Measurements from ENCODE around the gene ANXA6.

ANXA6 gene

DNA sequence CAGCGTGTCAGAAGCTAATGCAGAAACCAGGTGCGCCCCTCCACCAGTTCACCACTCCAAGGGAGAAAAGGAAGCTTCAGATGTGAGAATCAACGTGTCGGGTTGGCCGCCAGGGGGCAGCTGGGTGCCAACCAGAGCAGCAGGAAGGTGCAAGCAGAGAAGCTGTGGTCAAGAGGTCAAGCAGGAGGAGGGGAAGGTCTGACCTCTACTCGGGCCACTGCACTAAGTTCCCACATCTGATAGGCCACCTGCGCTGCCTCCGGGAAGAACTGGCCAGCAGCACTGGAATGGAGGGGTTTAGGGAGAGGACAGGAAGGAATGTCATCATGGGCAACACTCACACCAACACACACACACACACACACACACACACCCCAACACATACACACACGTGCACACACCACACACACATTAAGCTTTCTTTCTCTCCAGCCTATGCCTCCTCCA, 31.4 kb downstream of the ANXA6 start:
- DNase-seq, result peak; percentile 26

DNA sequence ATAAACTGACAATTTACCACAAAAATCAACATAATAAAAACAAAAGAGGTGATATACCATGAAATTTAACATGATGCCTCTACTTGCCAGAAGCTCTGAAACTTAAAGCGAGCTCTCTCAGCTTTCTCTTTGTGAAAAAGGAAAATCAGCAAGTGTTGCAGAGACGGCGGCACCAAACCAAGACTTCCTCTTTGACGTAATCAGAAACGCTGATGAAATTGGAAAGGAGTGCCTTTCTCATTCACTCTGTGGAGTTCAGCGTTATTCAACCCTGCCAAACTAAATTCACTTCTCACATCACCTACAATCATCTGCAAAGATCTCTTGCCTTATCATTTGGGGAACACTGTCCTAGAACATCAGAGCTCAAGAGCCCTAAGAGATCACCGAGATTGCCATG, 32.2 kb downstream of the ANXA6 start:
- DNase-seq, result no peak

DNA sequence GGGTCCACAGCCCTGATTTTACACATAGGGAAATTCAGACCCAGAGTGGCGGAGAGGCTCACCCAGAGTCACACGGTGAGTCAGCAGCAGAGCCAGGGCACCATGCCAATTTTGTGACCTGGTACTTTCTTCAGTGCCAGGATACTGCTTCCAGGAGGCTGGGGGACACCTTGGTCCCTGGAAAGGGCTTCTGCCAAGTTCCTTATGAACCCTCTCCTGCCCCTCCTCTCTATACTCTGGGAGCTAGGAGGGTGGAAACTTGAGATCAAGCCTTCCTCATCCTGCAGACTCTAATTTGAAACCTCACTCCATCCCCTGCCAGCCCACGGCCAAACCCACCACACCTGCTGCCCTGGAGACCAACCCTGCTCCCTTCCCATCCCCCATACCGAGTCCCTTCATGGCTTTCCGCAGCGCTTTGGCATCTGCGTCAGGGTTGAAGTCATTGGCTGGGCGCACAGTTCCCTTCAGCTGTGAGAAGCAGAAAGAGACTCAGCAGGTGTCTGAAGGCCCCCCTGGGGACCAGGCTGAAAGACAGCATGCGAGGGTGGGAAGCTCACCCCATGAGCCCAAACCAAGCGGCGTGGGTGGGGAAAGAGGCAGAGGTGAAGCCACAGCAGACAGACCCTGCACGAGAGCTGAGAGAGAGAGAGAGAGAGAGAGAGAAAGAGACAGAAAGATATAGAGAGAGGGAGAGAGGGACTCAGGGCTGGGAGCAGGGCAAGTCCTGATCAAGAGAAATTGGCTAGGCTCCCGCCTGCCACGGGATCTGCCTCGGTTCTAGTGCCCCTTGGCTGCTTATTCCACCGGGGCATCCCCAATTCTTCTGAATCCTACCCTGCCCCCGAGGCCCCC, 33.5 kb downstream of the ANXA6 start:
- no peak for DNase-seq

DNA sequence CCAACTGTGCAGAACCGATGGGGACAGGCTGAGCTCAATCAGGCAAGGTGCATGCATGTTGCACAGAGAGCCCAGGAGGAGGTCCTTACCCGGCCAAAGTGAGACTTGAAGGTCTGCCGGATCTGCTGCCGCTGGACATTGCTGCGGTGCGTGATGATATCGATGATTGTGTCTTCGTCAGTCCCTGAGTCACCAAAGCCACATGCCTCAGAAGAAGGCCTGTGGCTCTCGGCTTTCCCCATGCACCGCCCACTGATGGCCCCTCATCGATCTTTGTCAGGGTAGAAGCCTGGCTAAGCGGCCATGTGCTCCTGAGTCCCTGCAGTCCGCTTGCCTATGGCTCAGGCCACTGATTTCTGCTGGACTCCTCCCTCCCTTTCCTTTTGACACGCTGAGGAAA, 34.8 kb downstream of the ANXA6 start:
- DNase-seq, result no peak

DNA sequence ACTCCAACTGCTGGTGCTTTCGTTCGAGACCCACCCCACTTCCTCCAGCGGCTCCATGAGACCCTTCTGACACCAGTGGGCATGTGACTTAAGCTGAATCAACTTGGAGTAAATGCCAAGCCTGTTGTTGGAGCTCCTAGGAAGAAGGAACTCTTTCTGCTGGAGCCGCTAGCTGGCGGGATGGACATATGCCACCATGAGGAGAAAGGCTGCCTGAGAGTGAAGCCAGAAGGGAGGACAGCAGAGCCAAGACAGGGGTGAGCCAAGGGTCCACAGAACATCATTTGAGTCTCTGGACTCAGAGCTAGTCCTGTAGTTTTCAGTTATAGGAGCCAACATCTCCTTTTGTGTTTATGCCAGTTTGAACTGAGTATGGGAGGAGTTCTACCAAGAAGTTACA, 35.9 kb downstream of the ANXA6 start:
- no peak for DNase-seq

DNA sequence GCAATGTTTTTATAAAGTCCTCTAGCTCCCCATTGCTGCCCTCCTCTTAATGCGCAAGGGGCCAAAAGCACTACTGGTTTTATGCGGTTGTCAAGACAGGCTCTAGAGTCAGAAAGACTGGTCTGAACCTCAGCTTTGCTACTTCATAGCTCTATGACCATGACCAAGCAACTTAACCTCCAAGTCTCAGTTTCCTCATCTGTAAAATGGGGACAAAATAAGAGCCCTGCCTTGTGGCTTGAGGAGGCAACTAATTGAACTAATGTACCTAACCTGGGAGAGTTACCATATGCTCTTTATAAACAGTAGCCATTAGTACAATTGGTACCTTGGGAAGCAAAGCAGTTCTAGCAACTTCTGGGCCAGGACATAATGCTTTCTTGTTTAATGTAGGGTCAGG, 36.5 kb downstream of the ANXA6 start:
- no peak for DNase-seq

DNA sequence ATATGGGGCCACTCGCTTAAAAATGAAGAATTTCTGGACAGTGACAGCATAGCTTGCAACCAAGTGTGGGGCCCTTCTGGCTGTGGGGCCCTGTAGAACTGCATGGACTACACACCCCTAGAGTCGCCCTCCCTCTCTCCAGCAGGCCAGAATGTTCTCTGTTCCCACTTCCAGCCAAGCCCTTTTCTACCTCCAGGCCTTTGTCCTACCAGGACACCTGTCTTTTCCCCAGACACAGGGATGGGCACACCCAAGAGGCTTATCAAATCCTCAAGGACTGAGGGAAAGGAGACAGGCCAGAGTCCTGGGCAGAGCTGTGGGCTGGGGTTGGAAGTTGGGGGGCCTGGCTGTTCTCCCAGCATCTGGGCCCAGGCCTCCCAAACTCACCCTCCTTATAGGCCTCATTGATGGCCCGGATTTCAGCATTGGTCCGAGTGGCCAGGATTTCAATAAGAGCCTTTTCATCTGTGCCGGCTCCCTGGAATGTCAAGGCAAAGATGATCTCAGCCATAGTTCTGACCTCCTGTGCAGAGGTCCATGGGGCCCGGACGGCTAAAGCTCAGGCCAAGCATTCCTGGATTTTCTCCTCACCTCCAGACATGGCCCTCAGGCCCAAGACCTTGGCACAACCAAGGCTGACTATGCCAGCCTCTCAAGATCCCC, 38.5 kb downstream of the ANXA6 start:
- DNase-seq, result no peak

DNA sequence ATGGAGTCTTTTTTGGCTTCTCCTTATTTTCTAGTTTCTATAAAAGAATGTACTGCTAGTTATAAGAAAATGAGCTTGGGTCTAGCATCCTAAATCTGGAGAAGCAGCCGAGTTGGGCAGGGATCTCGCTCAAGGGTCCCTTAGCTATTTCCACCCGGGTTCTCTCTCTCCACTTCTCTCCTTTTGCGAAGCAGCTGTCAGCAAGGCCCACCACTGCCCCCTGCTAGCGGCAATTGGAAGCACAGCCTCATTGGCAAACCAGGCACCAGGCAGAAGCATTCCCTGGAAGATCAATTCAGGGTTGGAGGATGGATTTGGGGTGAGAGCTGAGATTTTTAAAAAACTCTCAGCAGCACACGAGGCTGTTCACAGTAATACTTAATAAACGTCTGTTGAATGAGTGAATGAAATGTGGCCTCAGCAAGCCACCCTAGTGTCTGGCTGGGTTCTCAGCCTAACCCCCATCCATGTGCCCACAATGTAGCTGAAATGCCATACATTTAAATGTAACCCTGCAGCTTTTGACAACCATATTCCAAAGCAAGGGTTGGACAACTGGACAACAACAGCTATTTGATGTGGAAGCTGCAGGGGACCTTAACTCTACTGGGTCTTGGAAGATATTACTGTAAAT, 42.2 kb downstream of the ANXA6 start:
- peak; percentile 43 for DNase-seq

DNA sequence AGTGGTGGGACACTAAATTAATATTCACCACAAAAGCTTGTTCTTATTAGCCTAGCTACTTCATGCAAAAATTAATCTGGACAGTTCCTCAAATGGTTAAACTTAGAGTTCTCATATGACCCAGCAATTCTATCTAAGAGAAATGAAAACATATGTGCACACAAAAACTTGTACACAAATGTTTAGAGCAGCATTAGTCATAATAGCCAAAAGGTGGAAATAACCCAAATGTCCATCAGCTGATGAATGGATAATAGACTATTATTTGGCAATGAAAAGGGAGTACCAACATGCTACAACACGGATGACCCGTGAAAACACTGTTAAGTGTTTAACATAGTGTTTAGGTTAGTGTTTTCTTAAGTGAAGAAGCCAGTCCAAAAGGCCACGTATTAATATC, 43.9 kb downstream of the ANXA6 start:
- DNase-seq, result no peak

DNA sequence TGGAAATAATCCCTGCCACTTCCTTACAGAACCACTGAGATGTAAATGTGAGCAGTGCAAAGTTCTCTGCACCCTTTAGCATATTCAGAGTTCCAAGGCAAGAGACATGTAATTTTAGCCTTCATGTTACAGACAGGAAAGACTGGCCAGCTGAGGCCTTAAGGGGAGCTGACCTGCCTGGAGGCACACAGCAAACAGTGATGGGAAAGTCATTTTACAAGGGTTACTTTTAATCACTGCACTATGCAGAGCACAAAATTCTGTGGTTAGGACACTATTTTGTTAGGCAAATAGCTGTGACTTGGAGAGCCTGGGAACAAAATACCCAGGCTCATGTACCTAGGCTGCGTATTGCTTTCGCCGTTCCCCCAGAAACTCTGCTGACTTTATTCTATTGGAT, 46.6 kb downstream of the ANXA6 start:
- DNase-seq, result no peak

DNA sequence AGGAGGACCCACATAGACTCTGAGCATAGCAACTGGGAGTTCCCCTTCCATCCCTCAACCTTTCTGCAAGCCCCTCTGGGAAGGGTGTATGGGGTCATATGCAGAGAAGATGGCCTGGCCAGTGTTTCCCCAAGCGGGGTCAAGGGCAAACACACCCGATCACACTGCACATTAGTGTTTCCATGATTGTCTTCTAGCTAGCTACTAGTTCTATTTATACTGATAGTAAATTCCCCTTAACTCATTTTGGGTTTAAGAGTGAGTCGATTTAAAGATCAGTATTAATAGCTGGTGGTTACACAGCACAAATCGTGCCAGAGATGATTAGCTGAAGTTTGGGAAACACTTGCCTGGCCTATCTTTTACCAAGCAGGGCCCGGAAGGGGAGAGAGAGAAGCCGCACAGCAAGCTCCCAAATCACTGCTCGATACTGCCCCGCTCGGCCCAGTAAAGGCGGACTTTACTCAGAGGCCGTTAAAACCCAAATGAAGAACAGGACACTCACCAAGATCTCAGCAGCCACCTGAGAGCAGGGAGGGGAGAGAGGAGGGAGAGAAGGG, 47.4 kb downstream of the ANXA6 start:
- no peak for DNase-seq

DNA sequence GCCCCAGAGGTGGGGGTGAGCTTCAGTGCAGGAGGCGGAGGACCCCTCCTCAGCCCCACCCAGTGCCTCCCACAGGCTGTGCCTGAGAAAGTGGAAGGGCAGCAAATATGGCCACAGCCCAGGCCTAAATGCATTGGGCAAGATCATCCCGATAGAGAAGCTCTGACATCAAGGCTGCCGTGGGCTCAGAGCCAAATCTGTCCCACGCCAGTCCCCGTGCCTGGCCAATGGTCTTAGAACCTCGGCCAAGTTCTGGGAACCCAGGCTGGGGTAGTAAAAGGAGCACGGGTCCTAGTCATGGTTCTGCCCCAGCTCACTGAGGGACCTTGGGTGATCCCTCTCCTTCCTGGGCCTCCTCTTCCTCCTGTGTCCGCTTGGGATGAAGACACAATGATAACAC, 49.0 kb downstream of the ANXA6 start:
- no peak for DNase-seq

DNA sequence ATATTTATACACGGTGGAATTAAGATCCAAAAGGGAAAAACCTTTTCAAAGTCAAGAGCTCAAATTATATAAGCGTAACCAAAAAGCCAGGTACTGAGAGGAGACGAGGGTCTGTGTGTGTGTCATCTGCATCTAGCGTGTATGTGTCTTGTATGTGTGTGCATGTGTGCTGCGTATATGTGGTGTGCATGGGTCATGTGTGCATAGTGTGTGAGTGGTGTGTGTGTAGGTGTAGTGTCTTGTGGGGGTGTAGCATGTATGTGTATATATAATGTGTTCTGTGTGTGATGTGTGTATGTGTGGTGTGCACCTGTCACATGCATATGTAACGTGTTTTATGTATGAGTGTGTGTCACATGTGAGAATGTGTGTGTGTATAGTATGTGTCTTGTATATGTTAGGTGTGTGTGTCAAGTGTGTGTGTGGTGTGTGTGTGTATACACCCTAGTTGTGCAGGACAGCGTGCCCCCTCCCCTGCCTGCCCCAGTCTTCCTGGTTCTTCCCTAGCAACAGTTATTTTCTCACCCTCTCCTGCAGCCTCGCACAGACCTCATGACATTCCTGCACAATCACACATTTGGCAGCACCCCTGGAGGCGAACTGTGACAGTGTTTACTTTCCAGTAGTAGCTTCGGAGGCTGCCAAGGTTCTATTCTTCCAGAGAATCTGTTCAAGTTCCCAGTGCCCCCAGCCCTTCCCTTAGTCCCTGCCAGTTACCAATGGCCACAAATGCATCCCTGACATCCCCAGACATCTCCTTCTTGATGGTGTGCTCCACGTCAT, 49.6 kb downstream of the ANXA6 start:
- no peak for DNase-seq

DNA sequence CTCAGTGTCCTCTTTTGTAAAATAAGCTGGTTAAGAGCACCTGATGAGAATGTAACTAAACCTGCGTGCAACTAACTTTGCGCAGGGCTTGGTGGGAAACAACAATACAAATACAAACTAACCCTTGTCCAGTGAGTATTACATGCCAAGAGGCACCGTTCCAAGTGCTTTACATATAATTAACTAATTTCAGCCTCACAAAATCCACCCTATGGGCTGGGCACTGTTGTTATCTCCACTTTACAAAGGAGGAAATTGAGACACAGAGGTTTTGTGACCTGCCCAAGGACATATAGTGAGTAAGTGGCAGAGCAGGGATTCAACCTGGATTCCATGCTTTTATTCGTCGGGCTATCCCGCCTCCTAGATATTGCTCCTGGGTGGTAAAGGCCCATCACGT, 50.5 kb downstream of the ANXA6 start:
- DNase-seq, result no peak

DNA sequence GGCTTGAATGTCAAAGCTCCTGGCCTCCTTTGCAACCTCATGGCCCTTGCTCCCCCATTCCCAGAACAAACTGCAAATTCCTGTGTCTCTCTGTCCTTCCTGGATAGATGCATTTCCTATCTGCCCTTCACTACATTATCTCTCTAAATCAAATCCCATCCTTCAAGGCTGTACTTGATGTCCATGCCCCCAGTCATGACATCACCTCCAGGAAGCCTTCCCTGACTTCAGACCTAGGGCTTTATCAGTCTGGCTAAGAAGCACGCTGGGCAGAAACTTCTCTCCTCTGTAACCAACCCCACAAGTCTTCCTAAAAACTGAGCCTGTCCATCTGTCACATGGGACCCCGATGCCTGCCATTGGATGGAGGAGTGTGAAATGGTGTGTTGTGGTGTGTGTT, 51.1 kb downstream of the ANXA6 start:
- DNase-seq, result no peak

DNA sequence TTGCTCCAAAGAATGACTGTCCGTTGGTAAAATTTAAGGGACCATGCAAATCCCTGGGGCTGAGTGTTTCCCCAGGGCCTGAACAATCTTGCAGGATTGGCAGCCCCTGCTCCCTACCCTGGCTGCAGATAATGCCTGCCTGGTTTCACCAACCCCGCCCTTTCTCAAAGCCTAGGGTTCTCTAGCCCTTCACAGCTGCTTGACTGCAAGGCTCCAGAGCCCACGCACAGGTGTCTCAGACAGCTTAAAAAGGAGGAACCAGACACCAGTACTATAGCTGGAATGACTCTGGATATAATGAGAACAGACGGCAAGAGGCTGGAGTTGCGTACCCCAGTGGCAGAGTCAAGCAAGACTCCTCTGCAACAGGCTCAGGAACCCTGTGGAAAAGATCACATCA, 51.5 kb downstream of the ANXA6 start:
- DNase-seq, result no peak

DNA sequence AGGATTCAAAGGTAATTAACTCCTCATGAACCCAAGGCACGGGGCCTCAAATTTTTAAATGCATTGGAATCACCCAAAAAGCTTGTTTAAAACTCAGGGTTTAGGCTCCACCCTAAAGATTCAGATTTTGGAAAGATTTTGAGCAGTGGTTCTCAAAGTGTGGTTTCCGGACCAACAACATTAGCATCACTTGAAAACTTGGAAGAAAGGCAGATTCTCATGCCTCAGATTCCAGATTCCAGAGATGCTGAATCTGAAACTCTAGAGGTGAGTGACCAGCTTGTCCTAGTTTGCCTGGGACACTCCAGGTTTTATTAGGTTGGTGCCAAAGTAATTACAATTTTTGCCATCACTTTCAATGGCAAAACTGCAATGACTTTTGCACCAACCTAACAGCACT, 52.0 kb downstream of the ANXA6 start:
- DNase-seq, result no peak

DNA sequence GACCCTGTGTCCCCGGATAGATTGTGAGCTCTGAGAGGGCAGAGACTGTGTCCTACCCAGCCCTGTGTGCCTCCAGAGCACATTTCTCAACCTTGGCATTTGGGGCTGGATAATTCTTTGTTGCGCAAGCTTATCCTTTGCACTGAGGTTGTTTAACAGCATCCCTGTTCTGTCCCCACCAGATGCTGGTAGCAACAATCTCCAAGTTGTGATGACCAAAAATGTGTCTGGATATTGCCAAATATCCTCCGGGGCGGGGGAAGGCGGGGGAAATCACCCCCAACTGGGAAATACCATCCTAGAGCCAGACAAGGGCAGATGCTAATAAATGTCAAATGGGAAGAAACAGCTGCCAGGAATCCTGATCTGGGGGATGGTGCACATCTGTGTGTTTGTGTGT, 52.8 kb downstream of the ANXA6 start:
- DNase-seq, result no peak

DNA sequence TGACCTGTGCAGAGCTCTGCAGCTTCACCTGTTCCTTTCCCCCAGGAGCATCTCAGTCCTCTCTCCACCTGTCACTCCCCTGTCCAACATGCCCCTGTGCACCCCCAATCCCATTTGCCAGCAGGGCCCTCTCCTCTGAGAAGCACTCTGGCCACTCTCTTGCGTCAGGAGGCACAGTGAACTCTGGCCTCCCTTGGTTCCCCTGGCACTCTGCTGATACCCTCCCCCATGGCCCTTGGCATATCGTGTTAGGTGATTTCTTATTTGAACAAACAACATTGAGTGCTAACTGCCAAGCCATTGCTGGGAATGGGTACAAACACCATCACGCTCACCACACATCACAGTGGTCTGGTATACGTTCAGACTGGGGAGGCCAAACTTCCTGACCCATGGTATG, 55.8 kb downstream of the ANXA6 start:
- no peak for DNase-seq

DNA sequence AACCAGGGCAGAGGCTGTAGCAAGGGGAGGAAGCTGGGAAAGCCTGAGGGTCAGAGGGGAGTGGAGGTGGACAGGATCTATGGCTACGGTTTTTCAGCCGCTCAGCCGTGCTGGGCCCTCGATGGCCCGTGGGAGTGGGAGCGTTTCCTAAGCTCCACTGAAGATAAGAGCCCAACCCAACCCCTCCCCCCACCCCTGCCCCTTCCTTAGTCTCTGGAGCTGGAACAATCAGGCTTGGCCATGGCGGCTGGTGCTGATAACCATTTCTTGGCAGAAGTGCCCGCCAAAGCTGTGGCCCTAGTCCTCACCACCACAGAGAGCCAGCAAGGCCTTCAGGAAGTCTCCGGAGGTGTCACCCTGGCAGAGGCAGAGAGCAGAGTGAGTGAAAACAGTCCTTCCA, 56.4 kb downstream of the ANXA6 start:
- DNase-seq, result no peak

DNA sequence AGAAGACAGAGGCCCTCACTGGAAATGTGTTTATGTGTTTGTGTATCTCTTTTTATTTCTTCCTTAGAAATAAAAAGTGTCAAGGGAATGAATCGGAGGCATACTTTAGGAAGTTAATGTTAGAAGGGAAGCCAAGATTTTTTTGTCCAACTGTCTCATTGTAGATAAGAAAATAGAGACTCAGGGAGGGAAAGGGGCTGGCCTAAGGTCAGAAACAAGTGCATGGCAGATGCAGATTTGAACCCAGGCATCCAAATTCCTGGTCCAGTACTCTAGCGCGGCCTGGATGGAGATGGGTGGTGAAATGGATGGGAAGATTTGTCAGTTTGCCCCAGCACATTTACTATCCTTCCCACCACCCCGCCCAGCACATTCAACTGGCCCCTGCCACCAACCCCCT, 56.9 kb downstream of the ANXA6 start:
- DNase-seq, result no peak

DNA sequence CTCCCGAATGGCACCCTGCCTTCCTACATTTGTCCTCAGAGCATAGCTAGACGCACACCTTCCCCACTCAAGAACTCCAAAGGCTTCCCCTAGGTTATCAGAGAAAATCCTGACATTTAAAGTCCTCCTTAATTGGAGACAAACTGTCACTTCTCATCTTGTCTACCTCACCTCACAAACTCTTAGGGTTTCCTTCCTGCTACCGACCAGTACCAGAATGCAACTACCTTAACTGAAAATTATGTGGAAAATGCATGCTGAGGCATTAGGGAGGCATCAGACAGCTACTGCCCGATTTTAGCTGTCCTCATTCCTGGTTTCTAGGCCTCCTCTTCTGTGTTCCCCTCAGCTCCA, 58.8 kb downstream of the ANXA6 start:
- no peak for DNase-seq

All from GDM1 (cell line).